IMR-90 (cell line): Measurements from ENCODE around the gene MAP1LC3A. TPM values are rescaled to one million over a fixed set of nuclear protein-coding genes. Genes with fewer than 3 reads are reported as not detected.

ENCODE experiments used
- microRNA-seq, 2 experiments: library from miRNA; stranded (forward) in 1 of 2; unstranded in 1 of 2; fragments of 10-50 nt in 1 of 2; fragments of <30 nt in 1 of 2; gene quantifications in 1 of 2; microRNA quantifications in 1 of 2; one replicate each; pipeline versions ENCODE3 to v1.1.0; 2013 to 2020; ENCODE audit not compliant: insufficient read depth in 1 of 2, insufficient read length in 1 of 2, unreplicated experiment in 1 of 2
- polyA plus RNA-seq, 3 experiments: library from polyadenylated mRNA; depleted of rRNA; stranded (reverse); fragments of >200 nt; gene quantifications; 2 replicates each; pipeline ENCODE4 v1.2.3, GENCODE V29; 2012; ENCODE audit warnings: low replicate concordance in 1 of 3
- small RNA-seq, 5 experiments: library from RNA; depleted of rRNA; stranded (forward); fragments of <200 nt; gene quantifications; one replicate each; pipeline ENCODE3, GENCODE V24; 2012
- total RNA-seq: library from RNA; depleted of rRNA; stranded (reverse); fragments of >200 nt; gene quantifications from 2 replicates; pipeline ENCODE4 v1.2.3, GENCODE V29; 2012; rRNA removed

MAP1LC3A gene
- total and polyA plus RNA-seq, 2 of the 4 experiments (the other 2 are of a cell fraction) = 10.0 to 39.7 TPM

Small RNA genes within 50 kb of the gene (microRNA-seq; reads per million reads assigned to microRNA genes)
- gene RF00019 (ENCODE audit: insufficient read depth, insufficient read length) = not detected

Small RNA genes within 50 kb of the gene (small RNA-seq; reads per million reads assigned to genes)
- gene RF00019 = 0 reads per million in 5 experiments

Other genes with a start within 250 kb of the MAP1LC3A start
- 94.6 and 103 TPM in 2 replicates for gene ITCH, start 195.4 kb upstream of the MAP1LC3A start, total RNA-seq
- 8.8 and 12.7 TPM in 2 replicates for gene ITCH, start 195.4 kb upstream of the MAP1LC3A start, polyA plus RNA-seq (2012; rRNA removed)
- 78.0 and 82.4 TPM in 2 replicates for gene DYNLRB1, start 42.3 kb upstream of the MAP1LC3A start, total RNA-seq
- gene DYNLRB1, start 42.3 kb upstream of the MAP1LC3A start, polyA plus RNA-seq (2012; rRNA removed) = 380 and 406 TPM in 2 replicates
- 11.1 and 16.1 TPM in 2 replicates for gene PIGU, start 118.4 kb downstream of the MAP1LC3A start, total RNA-seq
- gene PIGU, start 118.4 kb downstream of the MAP1LC3A start, polyA plus RNA-seq (2012; rRNA removed) = 31.1 and 32.4 TPM in 2 replicates
- 1.1 and 1.3 TPM in 2 replicates for gene TP53INP2, start 145.6 kb downstream of the MAP1LC3A start, total RNA-seq
- 6.8 and 7.4 TPM in 2 replicates for gene TP53INP2, start 145.6 kb downstream of the MAP1LC3A start, polyA plus RNA-seq (2012; rRNA removed)